Embryonic facial prominence (tissue), 1 donor: ENCODE data around the gene EEA1.
"Not testable (repeated sequence)": the region's sequence is repeated elsewhere in the genome, so short reads cannot be mapped to it uniquely, and the experiment has no call there.

ENCODE experiments used
- DNase-seq: peaks from one replicate; pipeline ENCODE4 v3.0.0-alpha.2; 2016; ENCODE audit errors: extremely low spot score

EEA1 gene

GRCh38 chr12:92928962-92929915, at the start of gene EEA1:
EEA1 (minus strand) TSS chr12:92929295; CDS start chr12:92929066, 229 bp downstream.
- peak; percentile 91 for DNase-seq

- no peak for DNase-seq
Observed at GRCh38 chr12:92978607-92979006, 49.5 kb upstream of the EEA1 start.

GRCh38 chr12:92977326-92977725, 48.2 kb upstream of the EEA1 start:
- DNase-seq: no peak

GRCh38 chr12:92974759-92975158, 45.7 kb upstream of the EEA1 start:
- DNase-seq: no peak

- DNase-seq: no peak
Observed at GRCh38 chr12:92973614-92974013, 44.5 kb upstream of the EEA1 start.

- no peak for DNase-seq
Observed at GRCh38 chr12:92971859-92972524, 42.9 kb upstream of the EEA1 start.

- DNase-seq: no peak
Observed at GRCh38 chr12:92968176-92968813, 39.2 kb upstream of the EEA1 start.

- not testable (repeated sequence) for DNase-seq
Observed at GRCh38 chr12:92964378-92964777, 35.3 kb upstream of the EEA1 start.

- DNase-seq: no peak
Observed at GRCh38 chr12:92961949-92962348, 32.9 kb upstream of the EEA1 start.

- DNase-seq: no peak
Observed at GRCh38 chr12:92955997-92956663, 27.0 kb upstream of the EEA1 start.

GRCh38 chr12:92953747-92954146, 24.7 kb upstream of the EEA1 start:
- no peak for DNase-seq

- no peak for DNase-seq
Observed at GRCh38 chr12:92952394-92952793, 23.3 kb upstream of the EEA1 start.

- no peak for DNase-seq
Observed at GRCh38 chr12:92951006-92951405, 21.9 kb upstream of the EEA1 start.

GRCh38 chr12:92950011-92950410, 20.9 kb upstream of the EEA1 start:
- DNase-seq: no peak

- no peak for DNase-seq
Observed at GRCh38 chr12:92949466-92949865, 20.4 kb upstream of the EEA1 start.

GRCh38 chr12:92947589-92948215, 18.6 kb upstream of the EEA1 start:
- no peak for DNase-seq

GRCh38 chr12:92945659-92946220, 16.6 kb upstream of the EEA1 start:
- DNase-seq: no peak

- no peak for DNase-seq
Observed at GRCh38 chr12:92943482-92944250, 14.6 kb upstream of the EEA1 start.

GRCh38 chr12:92942905-92943304, 13.8 kb upstream of the EEA1 start:
- DNase-seq: no peak

- no peak for DNase-seq
Observed at GRCh38 chr12:92939116-92939515, 10.0 kb upstream of the EEA1 start.
